Activated T-cell treated with anti-CD3 and anti-CD28 coated beads, Interleukin-2, amount 50 U/mL, for 4 hours (primary cell): ENCODE data around the gene FFAR4. TPM values are rescaled to one million over a fixed set of nuclear protein-coding genes. Genes with fewer than 3 reads are reported as not detected.
"Not testable (repeated sequence)": the region's sequence is repeated elsewhere in the genome, so short reads cannot be mapped to it uniquely, and the experiment has no call there.

ENCODE experiments used
- ATAC-seq, 2 donors: fragments of 200-7000 bp; cut with Tn5 transposase; one replicate each; pipeline ENCODE4 v1.10.0; 2021
- DNase-seq: peaks from one replicate; pipeline ENCODE4 v3.0.0-alpha.2; 2020
- H3K27me3 Mint-ChIP-seq: one replicate; pipeline ENCODE4 v1.8.0; 2021; ENCODE audit warnings: low read depth, mixed read lengths
- H3K36me3 Mint-ChIP-seq: one replicate; pipeline ENCODE4 v1.8.0; 2022; ENCODE audit warnings: mixed read lengths; ENCODE audit not compliant: insufficient read depth
- H3K4me1 Mint-ChIP-seq: one replicate; pipeline ENCODE4 v1.8.0; 2021; ENCODE audit warnings: low read depth, mixed read lengths
- H3K4me3 Mint-ChIP-seq: one replicate; pipeline ENCODE4 v1.8.0; 2021; ENCODE audit warnings: mild to moderate bottlenecking, moderate library complexity, mixed read lengths
- H3K9me3 Mint-ChIP-seq: one replicate; pipeline ENCODE4 v1.8.0; 2021; ENCODE audit warnings: mixed read lengths
- total RNA-seq, 3 donors: library from RNA; stranded (reverse); gene quantifications; one replicate each; pipeline ENCODE4 v1.2.1, GENCODE V29; 2021

Gene FFAR4
- not detected for total RNA-seq

- H3K4me3 Mint-ChIP-seq, result no peak within 1 kb of the TSS
- peaks cover 3% of the 10 kb centered on the region for H3K4me1 Mint-ChIP-seq
- H3K36me3 Mint-ChIP-seq, result no peaks in the 10 kb centered on the region
- no peak for DNase-seq
- ATAC-seq, result peak in 1 of 2 donors; percentile 14
- H3K27me3 Mint-ChIP-seq, result peaks cover 50% of the 10 kb centered on the region
- no peaks in the 10 kb centered on the region for H3K9me3 Mint-ChIP-seq
These were observed at the start of gene FFAR4 for GRCh38 chr10:93566435-93567276. FFAR4 (plus strand) TSS chr10:93566665; CDS start chr10:93566721, 56 bp downstream.

- no peaks in the 10 kb centered on the region for H3K27me3 Mint-ChIP-seq
- DNase-seq (no peak), ATAC-seq (no peak)
- no peaks in the 10 kb centered on the region for H3K9me3 Mint-ChIP-seq
- H3K36me3 Mint-ChIP-seq, result no peaks in the 10 kb centered on the region
- H3K4me1 Mint-ChIP-seq, result no peaks in the 10 kb centered on the region
- H3K4me3 Mint-ChIP-seq, result no peak overlapping the region
These were observed 47.9 kb upstream of the FFAR4 start for GRCh38 chr10:93518531-93518930.

- peaks cover 10% of the 10 kb centered on the region for H3K27me3 Mint-ChIP-seq
- DNase-seq (no peak), ATAC-seq (no peak)
- no peaks in the 10 kb centered on the region for H3K9me3 Mint-ChIP-seq
- H3K4me1 Mint-ChIP-seq, result no peaks in the 10 kb centered on the region
- H3K4me3 Mint-ChIP-seq, result no peak overlapping the region
- no peaks in the 10 kb centered on the region for H3K36me3 Mint-ChIP-seq
These were observed 31.2 kb upstream of the FFAR4 start for GRCh38 chr10:93535293-93535692.

- not testable (repeated sequence) for ATAC-seq, H3K27me3 Mint-ChIP-seq, H3K9me3 Mint-ChIP-seq, H3K36me3 Mint-ChIP-seq, H3K4me1 Mint-ChIP-seq, H3K4me3 Mint-ChIP-seq, DNase-seq
These were observed 25.6 kb upstream of the FFAR4 start for GRCh38 chr10:93540871-93541270.

DNA sequence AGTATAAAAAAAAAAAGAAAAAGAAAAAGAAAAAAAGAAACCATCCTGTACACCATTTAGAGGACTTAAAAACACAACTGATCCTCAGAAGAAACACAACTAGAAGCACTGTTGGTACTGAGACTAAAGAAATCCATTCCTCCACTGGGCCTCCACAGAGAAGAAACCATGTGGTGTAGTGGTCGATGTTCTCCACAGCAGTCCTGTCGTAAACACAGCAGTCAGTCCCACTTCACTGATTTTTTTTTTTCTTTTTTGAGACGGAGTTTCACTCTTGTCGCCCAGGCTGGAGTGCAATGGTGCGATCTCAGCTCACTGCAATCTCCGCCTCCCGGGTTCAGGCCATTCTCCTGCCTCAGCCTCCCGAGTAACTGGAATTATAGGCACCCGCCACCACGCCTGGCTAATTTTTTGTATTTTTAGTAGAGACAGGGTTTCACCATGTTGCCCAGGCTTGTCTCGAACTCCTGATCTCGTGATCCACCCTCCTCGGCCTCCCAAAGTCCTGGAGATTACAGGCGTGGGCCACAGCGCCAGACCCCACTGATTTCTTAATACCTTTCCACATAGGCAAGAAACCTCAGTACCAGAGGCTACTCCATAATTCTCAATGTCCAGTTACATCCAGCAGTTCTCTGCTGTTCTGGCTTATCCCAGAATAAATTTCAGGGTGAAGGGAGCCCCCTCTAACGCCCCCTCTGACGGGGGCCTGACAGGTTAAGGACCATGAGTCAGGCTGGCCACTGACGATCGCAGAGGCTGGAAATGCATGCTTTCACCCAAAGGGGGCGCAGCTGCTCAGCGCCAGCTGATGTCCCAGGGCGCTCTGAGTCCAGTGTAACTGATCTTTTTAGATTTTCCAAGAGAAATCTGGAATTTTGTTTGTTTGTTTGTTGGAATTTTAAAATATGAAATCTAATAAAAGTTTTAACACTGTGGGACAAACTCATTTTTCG, 24.8 kb upstream of the FFAR4 start:
- ATAC-seq, result no peak
- no peaks in the 10 kb centered on the region for H3K36me3 Mint-ChIP-seq
- no peaks in the 10 kb centered on the region for H3K4me1 Mint-ChIP-seq
- H3K9me3 Mint-ChIP-seq, result no peaks in the 10 kb centered on the region
- peaks cover 5% of the 10 kb centered on the region for H3K27me3 Mint-ChIP-seq
- H3K4me3 Mint-ChIP-seq, result no peak overlapping the region
- DNase-seq, result no peak

DNA sequence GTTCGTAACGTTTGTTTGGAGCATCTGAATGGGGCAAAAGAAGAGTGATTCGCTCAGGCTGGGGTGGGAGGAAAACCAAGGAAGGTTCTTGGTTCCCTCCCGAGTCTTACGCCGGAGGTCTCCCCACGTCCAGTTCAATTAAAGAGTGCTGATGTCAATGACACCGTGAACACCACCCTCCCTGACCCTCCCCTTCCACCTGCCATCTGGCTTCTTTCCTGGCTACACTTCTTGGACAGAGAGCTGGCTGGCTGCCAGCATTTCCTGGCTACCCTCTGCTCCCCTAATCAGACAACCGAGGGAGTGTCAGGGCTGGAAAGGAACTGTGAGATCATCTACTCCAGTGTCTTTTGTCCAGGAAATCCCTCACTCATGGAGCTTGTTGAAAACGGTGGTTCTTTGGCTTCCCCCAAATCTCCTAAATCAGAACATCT, 24.1 kb upstream of the FFAR4 start:
- H3K9me3 Mint-ChIP-seq, result no peaks in the 10 kb centered on the region

GRCh38 chr10:93546995-93547394, 19.5 kb upstream of the FFAR4 start:
- not testable (repeated sequence) for H3K27me3 Mint-ChIP-seq, H3K9me3 Mint-ChIP-seq, ATAC-seq, H3K4me3 Mint-ChIP-seq, H3K4me1 Mint-ChIP-seq, DNase-seq, H3K36me3 Mint-ChIP-seq

More for the DNA sequence above, 24.1 kb upstream of the FFAR4 start:
- peaks cover 9% of the 10 kb centered on the region for H3K27me3 Mint-ChIP-seq
- no peak overlapping the region for H3K4me3 Mint-ChIP-seq
- ATAC-seq (no peak), DNase-seq (no peak)
- no peaks in the 10 kb centered on the region for H3K4me1 Mint-ChIP-seq
- H3K36me3 Mint-ChIP-seq, result no peaks in the 10 kb centered on the region

GRCh38 chr10:93547522-93547921, 18.9 kb upstream of the FFAR4 start:
- ATAC-seq, result no peak
- H3K36me3 Mint-ChIP-seq, result no peaks in the 10 kb centered on the region
- no peaks in the 10 kb centered on the region for H3K9me3 Mint-ChIP-seq
- H3K4me1 Mint-ChIP-seq, result no peaks in the 10 kb centered on the region
- no peak for DNase-seq
- H3K27me3 Mint-ChIP-seq, result peaks cover 8% of the 10 kb centered on the region
- H3K4me3 Mint-ChIP-seq, result no peak overlapping the region

- Mint-ChIP-seq H3K4me1 (no peaks in the 10 kb centered on the region), H3K27me3 (peaks cover 8% of the 10 kb centered on the region), H3K9me3 (no peaks in the 10 kb centered on the region), H3K4me3 (no peak overlapping the region), H3K36me3 (no peaks in the 10 kb centered on the region)
- ATAC-seq (no peak), DNase-seq (no peak)
These were observed 17.9 kb upstream of the FFAR4 start for GRCh38 chr10:93548376-93549071.

DNA sequence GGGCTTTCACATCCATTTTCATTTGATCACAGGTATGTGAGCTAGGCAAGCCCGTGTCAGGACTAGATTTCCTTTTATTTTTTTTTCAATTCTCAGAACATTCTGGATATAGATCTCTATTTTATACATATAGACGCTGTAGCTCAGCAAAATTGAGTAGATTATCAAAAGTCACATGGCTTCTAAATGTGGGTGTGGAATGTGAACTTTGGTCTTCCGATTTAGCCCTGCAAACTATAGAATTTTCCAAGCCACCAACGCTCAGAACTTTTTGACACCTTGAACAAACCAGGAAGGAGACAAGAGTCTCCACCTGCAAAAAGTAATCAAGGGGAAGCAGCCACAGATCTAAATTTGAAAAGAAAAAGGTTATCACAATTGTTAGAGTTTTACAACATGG, 15.9 kb upstream of the FFAR4 start:
- Mint-ChIP-seq H3K9me3 (no peaks in the 10 kb centered on the region), H3K36me3 (no peaks in the 10 kb centered on the region), H3K27me3 (peaks cover 6% of the 10 kb centered on the region), H3K4me3 (no peak overlapping the region), H3K4me1 (no peaks in the 10 kb centered on the region)
- ATAC-seq (no peak), DNase-seq (no peak)

DNA sequence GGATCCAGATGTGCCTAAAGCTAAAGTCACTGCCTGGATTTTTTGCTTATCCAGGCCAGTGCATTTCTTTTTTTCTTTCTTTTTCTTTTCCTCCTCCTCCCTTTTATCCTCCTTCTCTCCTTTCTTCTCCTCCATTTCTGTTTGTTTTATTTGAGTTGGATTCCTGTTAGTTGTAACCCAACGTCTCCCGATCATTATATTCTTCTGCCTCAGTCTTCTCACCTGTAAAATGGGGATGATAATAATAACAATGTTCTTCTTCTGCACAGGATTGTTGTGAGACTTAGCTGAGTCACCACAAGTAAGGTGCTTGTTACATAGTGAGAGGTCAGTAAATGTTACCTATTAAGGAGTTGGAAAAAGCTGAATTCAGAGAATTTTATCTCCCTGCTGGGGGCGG, 13.7 kb upstream of the FFAR4 start:
- Mint-ChIP-seq H3K9me3 (no peaks in the 10 kb centered on the region), H3K4me3 (no peak overlapping the region), H3K36me3 (no peaks in the 10 kb centered on the region), H3K27me3 (peaks cover 2% of the 10 kb centered on the region), H3K4me1 (no peaks in the 10 kb centered on the region)
- ATAC-seq, result no peak
- DNase-seq, result no peak

GRCh38 chr10:93553482-93554315, 12.8 kb upstream of the FFAR4 start:
- Mint-ChIP-seq H3K4me3 (no peak overlapping the region), H3K27me3 (peaks cover 5% of the 10 kb centered on the region), H3K36me3 (no peaks in the 10 kb centered on the region), H3K9me3 (no peaks in the 10 kb centered on the region), H3K4me1 (no peaks in the 10 kb centered on the region)
- no peak for DNase-seq
- no peak for ATAC-seq

DNA sequence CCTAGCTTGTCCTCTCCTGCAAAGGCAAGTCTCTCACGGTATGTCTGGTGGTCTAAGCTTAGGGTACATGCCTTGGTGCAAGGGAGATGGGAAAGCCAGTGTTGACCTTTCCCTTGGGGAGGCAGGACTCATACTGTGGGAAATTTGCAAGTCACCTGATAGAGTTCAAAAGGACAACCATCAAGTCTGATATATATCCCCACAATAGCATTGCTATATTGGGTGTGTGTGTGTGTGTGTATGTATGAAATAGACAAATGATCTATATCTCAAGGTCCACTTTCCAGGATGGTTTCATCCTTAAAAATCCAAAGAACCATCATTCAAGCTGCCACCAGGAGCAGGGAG, 12.2 kb upstream of the FFAR4 start:
- H3K4me3 Mint-ChIP-seq, result no peak overlapping the region
- H3K27me3 Mint-ChIP-seq, result peaks cover 5% of the 10 kb centered on the region
- no peaks in the 10 kb centered on the region for H3K36me3 Mint-ChIP-seq
- DNase-seq, result no peak
- no peaks in the 10 kb centered on the region for H3K4me1 Mint-ChIP-seq
- H3K9me3 Mint-ChIP-seq, result no peaks in the 10 kb centered on the region
- no peak for ATAC-seq
